Suprapubic skin (tissue), 4 donors: ENCODE measurements around the gene ANAPC15. TPM values are rescaled to one million over a fixed set of nuclear protein-coding genes. Genes with fewer than 3 reads are reported as not detected.

Source experiments
- DNase-seq, 2 donors: peaks; one replicate each; pipeline ENCODE4 v3.0.0-alpha.2; 2019; ENCODE audit warnings: low spot score in 2 of 2
- H3K27ac ChIP-seq: fragments of 200-600 bp; sonication (generic); one replicate; pipeline ENCODE4 v1.5.1; 2019
- H3K27me3 ChIP-seq: fragments of 200-600 bp; sonication (generic); one replicate; pipeline ENCODE4 v1.5.1; 2019
- H3K36me3 ChIP-seq: fragments of 200-600 bp; sonication (generic); one replicate; pipeline ENCODE4 v1.5.1; 2019
- H3K4me1 ChIP-seq: fragments of 200-600 bp; sonication (generic); one replicate; pipeline ENCODE4 v1.5.1; 2019
- H3K4me3 ChIP-seq: fragments of 200-600 bp; sonication (generic); one replicate; pipeline ENCODE4 v1.5.1; 2019; ENCODE audit warnings: mild to moderate bottlenecking
- H3K9me3 ChIP-seq: fragments of 200-600 bp; sonication (generic); one replicate; pipeline ENCODE4 v1.5.1; 2019
- EP300 ChIP-seq: sonication (generic); formaldehyde crosslinking; IDR thresholded peaks from one replicate; pipeline ENCODE4 v1.6.1; 2017; ENCODE audit warnings: antibody characterized with exemption
- POLR2A ChIP-seq, 2 donors: fragments of 450-650 bp; IDR thresholded peaks; one replicate each; pipeline ENCODE4 v1.6.1; 2017; ENCODE audit warnings: antibody characterized with exemption in 2 of 2, mild to moderate bottlenecking in 2 of 2, moderate library complexity in 2 of 2
- POLR2AphosphoS5 ChIP-seq, 3 donors: sonication (generic); formaldehyde crosslinking; IDR thresholded peaks; one replicate each; pipeline ENCODE4 v1.6.1; 2017; ENCODE audit warnings: antibody characterized with exemption in 3 of 3
- WGBS: methylation state at CpG from one replicate; pipeline ENCODE4 v1.1.5; 2018; 5-methylcytosine and 5-hydroxymethylcytosine counted together
- total RNA-seq, 4 donors: library from RNA; depleted of rRNA; stranded (reverse); fragments of >200 nt; gene quantifications; one replicate each; pipeline ENCODE4 v1.1.0, GENCODE V29; 2016
- TF ChIP-seq, protein P1 (sequence below), 2 donors: fragments of 200-600 bp in 1 of 2; fragments of 450-650 bp in 1 of 2; sonication (generic) in 1 of 2; IDR thresholded peaks; one replicate each; pipeline ENCODE4 v1.5.1; 2016 to 2019; ENCODE audit warnings: antibody characterized with exemption in 2 of 2, mild to moderate bottlenecking in 1 of 2, moderate library complexity in 1 of 2

Gene ANAPC15
- total RNA-seq, 4 donors from 2014 or later = 20.6 to 32.1 (median 25.6) TPM

DNA sequence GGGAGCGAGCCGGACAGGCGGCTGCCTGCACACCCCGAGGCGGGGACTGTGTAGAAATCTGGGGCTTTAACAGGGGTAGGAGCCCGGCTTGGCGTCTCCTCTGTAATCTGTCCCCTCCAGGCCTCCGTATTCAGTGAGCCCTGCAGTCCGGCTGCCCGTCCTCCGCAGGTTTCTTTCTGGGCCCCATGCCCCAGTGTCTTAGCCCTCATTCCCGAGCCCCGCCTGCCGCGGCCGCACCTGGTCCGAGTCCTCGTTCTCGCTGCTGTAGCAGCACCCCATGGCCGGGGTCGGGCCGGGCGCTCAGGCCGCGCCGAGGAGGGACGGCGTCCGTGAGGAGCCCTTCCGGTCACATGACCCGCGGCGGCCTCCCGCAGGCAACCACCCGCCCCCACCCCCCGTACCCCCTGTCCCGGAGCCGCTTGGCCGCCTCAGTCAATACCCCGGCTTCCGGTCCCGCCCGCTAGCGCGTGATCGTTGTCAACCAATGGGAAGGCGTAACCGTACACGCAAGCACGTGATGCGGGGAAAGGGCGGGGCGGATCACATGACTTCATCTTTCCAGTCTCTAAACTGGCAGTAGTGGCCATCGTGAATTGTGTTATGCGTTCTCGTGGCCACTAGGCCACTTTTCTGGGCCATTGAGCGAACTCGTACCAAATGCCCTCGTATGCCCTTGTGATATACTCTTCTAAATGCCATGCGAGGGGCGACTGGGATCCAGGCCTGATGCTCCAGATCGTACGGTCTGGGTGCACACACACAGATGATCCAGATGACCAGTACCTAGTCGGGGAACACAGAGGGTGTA, 9.3 kb downstream of the ANAPC15 start, which contains the start of gene LAMTOR1:
Gene LAMTOR1, minus strand, starts transcription at position 352 of the 808 bp plus-strand sequence. Its CDS starts 73 bp downstream, at position 279.
- Histone ChIP-seq H3K36me3 (peaks cover 27% of the 10 kb centered on the region), H3K4me1 (peaks cover 52% of the 10 kb centered on the region), H3K27me3 (no peaks in the 10 kb centered on the region), H3K27ac (peak within 1 kb of the TSS; percentile 93), H3K9me3 (no peaks in the 10 kb centered on the region), H3K4me3 (peak within 1 kb of the TSS; percentile 79)
- 3% methylated on average over 25 of the region's 64 CpGs for WGBS
- DNase-seq = peak; percentile 100
- peak; percentile 24 to 76 (median 67) for TF ChIP-seq POLR2AphosphoS5 (IDR thresholded peaks at IDR 0.05)
- TF ChIP-seq EP300 = no peak
- TF ChIP-seq POLR2A (IDR thresholded peaks at IDR 0.05) = peak; percentile 19 to 63
- TF ChIP-seq, protein P1, sequence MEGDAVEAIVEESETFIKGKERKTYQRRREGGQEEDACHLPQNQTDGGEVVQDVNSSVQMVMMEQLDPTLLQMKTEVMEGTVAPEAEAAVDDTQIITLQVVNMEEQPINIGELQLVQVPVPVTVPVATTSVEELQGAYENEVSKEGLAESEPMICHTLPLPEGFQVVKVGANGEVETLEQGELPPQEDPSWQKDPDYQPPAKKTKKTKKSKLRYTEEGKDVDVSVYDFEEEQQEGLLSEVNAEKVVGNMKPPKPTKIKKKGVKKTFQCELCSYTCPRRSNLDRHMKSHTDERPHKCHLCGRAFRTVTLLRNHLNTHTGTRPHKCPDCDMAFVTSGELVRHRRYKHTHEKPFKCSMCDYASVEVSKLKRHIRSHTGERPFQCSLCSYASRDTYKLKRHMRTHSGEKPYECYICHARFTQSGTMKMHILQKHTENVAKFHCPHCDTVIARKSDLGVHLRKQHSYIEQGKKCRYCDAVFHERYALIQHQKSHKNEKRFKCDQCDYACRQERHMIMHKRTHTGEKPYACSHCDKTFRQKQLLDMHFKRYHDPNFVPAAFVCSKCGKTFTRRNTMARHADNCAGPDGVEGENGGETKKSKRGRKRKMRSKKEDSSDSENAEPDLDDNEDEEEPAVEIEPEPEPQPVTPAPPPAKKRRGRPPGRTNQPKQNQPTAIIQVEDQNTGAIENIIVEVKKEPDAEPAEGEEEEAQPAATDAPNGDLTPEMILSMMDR (IDR thresholded peaks at IDR 0.05) = peak; percentile 44 to 60

DNA sequence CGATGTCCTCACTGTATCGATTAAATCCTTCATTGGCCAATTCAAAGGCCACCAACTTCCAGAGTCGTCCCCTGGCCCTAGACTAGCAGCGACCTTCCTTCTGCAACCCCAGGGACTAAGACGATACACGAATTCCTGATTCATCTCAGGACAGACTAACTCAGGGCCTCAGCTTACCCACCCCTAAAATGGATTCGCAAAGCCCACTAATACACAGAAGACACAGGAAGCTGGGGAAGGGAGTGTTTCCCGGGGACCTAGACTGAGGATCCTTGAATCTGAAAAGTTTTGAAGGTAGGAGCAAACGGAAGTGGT, 9.9 kb downstream of the ANAPC15 start:
- WGBS = 2% methylated on average over 9 of the region's 9 CpGs
- Histone ChIP-seq H3K27me3 (no peaks in the 10 kb centered on the region), H3K36me3 (peaks cover 28% of the 10 kb centered on the region), H3K27ac (peak overlapping the region; percentile 93), H3K4me1 (peaks cover 52% of the 10 kb centered on the region), H3K4me3 (peak overlapping the region; percentile 79), H3K9me3 (no peaks in the 10 kb centered on the region)
- TF ChIP-seq EP300 (no peak), POLR2AphosphoS5 (IDR thresholded peaks at IDR 0.05) (no peak), POLR2A (IDR thresholded peaks at IDR 0.05) (no peak)
- TF ChIP-seq, protein P1 (IDR thresholded peaks at IDR 0.05) = no peak
- DNase-seq = no peak

GRCh38 chr11:72102162-72102561, 10.3 kb downstream of the ANAPC15 start:
- Histone ChIP-seq H3K4me1 (peaks cover 52% of the 10 kb centered on the region), H3K36me3 (peaks cover 32% of the 10 kb centered on the region), H3K9me3 (no peaks in the 10 kb centered on the region), H3K4me3 (peak overlapping the region; percentile 79), H3K27me3 (no peaks in the 10 kb centered on the region), H3K27ac (peak overlapping the region; percentile 93)
- 35% methylated on average over 4 of the region's 4 CpGs for WGBS
- TF ChIP-seq POLR2AphosphoS5 (IDR thresholded peaks at IDR 0.05) = no peak
- no peak for TF ChIP-seq POLR2A (IDR thresholded peaks at IDR 0.05)
- TF ChIP-seq EP300 = no peak
- TF ChIP-seq, protein P1 (IDR thresholded peaks at IDR 0.05) = no peak
- no peak for DNase-seq

GRCh38 chr11:72100462-72100861, 12.0 kb downstream of the ANAPC15 start:
- Histone ChIP-seq H3K36me3 (peaks cover 44% of the 10 kb centered on the region), H3K4me1 (peaks cover 52% of the 10 kb centered on the region), H3K27ac (peak overlapping the region; percentile 9), H3K9me3 (no peaks in the 10 kb centered on the region), H3K4me3 (no peak overlapping the region), H3K27me3 (no peaks in the 10 kb centered on the region)
- no peak for TF ChIP-seq EP300
- no peak for TF ChIP-seq POLR2A (IDR thresholded peaks at IDR 0.05)
- TF ChIP-seq POLR2AphosphoS5 (IDR thresholded peaks at IDR 0.05) = no peak
- TF ChIP-seq, protein P1 (IDR thresholded peaks at IDR 0.05) = no peak
- WGBS = 45% methylated on average over 1 of the region's 1 CpG
- no peak for DNase-seq

DNA sequence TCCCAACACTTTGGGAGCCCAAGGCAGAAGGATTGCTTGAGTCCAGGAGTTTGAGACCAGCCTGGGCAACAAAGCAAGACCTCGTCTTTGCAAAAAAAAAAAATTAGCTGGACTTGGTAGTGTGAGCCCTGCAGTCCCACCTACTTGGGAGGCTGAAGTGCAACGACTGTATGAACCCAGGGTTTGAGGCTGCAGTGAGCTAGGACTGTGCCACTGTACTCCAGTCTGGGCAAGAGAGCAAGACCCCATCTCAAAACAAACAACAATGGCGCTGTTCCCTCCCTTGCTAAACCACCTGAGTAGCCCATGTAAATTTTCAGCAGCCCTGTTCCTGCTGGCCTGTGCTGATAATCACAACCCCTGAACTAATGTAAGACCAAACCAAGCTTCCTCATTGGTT, 12.5 kb downstream of the ANAPC15 start:
- peaks cover 48% of the 10 kb centered on the region for H3K36me3 ChIP-seq
- no peak overlapping the region for H3K4me3 ChIP-seq
- 81% methylated on average over 3 of the region's 3 CpGs for WGBS
- no peak for DNase-seq
- TF ChIP-seq EP300 (no peak), POLR2A (IDR thresholded peaks at IDR 0.05) (no peak), POLR2AphosphoS5 (IDR thresholded peaks at IDR 0.05) (no peak)
- TF ChIP-seq, protein P1 (IDR thresholded peaks at IDR 0.05) = no peak
- no peaks in the 10 kb centered on the region for H3K9me3 ChIP-seq
- peaks cover 52% of the 10 kb centered on the region for H3K4me1 ChIP-seq
- peak overlapping the region; percentile 9 for H3K27ac ChIP-seq
- no peaks in the 10 kb centered on the region for H3K27me3 ChIP-seq
